ENCODE results near the gene KSR2.
"Not testable (repeated sequence)": the region's sequence is repeated elsewhere in the genome, so short reads cannot be mapped to it uniquely, and the experiment has no call there.

KSR2 gene

DNA sequence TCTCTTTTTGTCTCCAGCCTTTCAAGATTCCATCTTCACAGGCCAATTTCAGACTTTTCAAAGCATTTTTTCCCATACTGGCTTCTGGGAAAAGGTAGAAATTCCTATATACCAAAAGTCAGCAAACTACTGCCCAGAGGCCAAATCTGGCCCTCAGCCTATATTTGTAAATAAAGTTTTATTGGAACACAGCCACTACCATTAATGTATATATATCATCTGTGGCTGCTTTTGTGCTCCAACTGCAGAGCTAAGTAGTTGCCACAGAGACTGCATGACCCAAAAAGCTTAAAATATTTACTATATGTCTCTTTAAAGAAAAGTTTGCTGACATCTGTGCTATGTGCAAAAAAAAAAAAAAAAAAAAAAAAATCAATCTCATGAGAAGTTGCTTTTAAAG, 76.3 kb downstream of the KSR2 start:
- DNase-seq: no peak

DNA sequence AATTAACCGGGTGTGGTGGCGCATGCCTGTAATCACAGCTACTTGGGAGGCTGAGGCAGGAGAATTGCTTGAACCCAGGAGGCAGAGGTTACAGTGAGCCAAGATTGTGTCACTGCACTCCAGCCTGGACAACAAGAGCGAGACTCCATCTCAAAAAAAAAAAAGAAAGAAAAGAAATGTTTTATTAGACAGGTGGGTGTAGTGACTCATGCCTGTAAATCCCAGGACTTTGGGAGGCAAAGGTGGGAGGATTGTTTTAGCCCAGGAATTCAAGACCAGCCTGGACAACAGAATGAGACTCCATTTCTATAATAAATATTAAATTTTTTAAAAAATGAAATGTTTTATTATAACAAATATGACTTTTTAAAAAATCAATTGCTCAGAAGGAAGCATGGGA, 77.5 kb downstream of the KSR2 start:
- not testable (repeated sequence) for DNase-seq

DNA sequence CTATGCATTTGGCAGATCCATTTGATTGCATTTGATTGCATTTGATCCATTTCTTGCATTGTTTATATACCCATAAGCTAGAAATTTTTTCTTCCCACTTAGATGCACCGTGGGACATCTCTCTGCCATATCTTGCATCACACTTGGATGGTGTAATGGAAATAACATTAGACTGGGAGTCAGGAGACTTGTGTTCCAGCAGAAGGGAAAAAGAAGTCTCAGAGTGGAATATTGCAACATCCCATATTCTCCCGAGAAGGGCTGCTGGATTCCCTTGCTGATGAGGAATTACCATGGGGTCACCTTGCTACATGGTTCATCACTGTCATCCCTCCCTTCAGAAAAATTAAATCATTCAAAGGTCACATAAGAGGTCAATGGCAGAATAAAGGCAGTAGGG, 78.1 kb downstream of the KSR2 start:
- DNase-seq: no peak

DNA sequence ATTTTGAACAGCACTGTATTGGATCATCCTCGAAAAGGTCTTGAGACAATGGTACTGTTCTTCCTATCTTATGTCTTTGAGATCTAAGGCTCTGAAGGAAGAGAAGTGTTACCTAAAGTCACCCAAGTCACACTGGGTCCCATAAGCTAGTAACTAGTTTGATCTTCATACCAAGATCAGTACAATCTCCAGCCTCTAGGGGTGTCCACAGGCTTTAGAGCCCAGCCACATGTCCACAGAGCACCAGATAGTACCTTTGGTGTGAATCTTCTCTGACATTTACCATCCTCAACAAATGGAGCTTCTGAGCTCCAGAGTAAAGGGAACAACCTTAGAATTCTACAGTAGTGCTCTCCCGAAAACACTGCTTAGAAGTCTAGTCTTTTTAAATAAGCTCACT, 78.7 kb downstream of the KSR2 start:
- DNase-seq: no peak

DNA sequence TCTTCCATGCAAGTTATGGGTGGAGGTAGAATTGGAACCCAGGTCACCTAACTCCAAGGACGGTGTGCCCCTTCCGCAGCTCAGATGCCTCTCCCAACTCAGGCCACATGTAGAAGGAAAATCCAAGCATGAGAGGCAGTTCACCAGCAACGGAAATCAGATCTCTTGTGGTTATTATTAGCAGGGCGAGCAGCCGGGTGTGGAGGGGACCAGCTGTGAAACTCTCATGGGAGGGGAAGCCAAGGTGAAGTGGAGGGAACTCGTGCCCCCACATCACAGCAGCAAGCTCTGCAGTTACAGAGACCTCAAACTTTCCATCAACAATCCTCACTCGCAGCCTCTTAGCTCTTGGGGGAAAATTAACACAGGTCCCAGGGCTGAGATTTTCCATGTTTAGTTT, 79.7 kb downstream of the KSR2 start:
- no peak for DNase-seq

DNA sequence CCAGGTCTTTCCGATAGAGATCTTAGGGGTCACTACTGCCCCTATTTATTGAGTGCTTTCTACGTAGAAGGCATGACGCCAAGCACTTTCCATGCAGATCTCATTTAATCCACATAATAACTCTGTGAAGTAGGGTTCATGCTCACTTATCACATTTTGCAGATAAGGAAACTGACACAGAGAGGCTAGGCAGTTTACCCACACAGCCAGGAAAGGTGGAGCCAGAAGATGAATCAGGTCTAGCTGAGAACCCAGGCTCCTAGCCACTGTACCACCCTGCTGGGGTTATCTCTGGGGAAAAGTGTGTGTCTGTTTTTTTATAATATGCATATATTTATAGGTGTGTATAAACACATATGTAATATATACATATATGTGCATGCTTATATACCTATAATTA, 83.6 kb downstream of the KSR2 start:
- DNase-seq: no peak

DNA sequence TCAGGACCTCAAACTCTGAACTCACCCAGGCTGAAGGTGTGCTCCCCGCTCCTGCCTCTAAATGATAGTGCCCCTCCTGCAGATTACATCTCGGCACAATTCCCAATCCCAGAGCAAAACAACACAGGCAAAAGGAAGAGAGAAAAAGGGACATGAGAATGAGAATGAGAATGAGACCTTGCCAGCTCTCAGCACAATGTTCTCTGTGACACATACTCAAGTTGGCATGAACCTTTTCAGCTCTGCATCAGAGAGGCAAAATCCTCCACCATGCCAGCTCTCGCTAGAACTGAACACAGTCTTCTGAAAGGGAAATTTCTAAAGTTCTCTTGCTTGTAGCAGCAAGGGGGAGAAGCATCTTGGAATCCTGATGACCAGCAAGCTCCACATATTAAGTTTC, 84.6 kb downstream of the KSR2 start:
- DNase-seq: peak in 3 of 58 donors; percentile 2 to 6 (median 4)

DNA sequence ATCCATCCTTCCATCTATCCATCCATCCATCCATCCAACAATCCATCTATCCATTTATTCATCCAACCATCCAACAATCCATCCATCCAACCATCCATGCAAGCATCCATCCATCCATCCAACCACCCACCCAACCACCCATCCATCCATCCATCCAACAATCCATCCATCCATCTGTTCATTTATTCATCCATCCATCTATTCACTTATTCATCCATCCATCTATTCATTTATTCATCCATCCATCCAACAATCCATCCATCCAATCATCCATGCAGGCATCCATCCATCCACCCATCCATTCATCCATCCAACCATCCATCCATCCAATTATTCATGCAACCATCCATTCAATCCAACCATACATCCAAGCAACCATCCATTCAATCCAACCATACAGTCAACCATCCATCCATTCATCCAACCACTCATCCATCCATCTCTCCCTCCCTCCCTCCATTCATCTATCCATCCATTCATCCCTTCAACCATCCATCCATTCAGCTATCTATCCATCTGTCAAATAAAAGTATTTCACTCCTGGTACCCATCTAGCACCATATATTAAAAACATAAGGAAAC, 86.1 kb downstream of the KSR2 start:
- DNase-seq: no peak

DNA sequence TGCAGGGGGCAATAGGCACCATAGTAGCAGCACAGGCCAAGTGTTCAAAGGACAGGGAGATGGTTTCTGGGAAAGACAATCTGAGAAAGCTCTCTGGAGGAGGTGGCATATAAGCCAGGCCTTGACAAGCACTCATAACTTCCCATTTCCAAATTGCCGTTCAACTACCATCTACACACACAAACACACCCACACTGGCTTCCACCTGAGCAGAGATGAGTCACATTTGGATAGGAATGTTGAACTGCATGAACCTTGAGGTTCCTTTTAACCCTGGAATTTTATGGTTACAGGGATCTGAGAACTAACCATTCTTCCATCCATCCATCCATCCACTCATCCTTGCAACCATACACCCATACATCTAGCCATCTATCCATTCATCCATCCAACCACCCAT, 86.6 kb downstream of the KSR2 start:
- DNase-seq: no peak

DNA sequence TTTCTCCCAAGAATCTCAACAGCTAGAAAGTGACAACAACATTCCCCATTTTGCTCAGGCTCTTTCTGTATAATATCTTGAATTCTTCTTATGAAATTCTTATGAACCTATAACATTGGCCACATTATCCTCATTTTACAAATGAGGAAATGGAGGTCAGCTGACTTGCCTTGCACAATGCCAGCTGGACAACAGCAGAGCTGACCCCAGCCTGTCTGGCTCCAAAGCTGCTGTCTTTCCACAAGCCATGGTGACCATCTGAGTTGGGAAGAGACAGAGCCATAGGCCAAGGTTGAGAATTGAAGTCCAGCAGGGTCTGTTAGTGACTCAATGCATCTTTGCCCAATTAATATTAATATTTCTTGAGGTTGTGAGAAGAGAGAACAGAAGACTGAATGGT, 87.3 kb downstream of the KSR2 start:
- DNase-seq: no peak

DNA sequence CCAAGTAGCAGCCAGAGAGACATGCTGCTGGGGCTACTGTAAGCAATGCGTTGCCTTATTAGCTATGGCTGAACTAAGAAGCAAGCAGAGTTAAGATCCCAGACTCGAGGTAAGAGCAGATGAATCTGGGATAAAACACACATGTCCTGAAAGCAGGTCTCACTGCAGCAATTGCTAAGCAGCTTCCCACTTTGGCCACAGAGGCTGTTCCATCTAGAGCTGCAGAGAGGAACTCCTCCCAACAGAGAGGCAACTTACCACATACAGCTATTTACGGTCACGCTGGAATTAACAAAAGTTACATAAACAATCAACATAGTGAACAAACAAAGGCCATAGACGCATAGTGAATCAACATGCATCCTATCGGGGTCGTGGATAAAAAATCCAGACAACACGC, 90.2 kb downstream of the KSR2 start:
- no peak for DNase-seq

DNA sequence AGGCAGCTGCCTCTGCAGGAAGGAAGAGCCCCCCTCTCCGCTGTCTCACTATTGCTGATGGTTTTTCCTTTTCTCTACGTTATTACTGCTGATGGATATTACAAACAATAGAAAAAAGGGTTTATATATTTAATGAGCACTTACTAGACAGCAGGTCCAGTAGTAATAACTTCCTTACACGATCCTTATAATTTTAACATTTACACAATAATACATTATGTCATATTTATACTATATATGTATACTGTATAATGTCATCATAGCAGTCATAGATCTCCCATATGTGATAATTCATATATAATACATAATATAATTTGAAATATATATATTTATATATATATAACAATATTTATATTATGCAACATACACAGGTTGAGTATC, 92.4 kb downstream of the KSR2 start:
- no peak for DNase-seq

DNA sequence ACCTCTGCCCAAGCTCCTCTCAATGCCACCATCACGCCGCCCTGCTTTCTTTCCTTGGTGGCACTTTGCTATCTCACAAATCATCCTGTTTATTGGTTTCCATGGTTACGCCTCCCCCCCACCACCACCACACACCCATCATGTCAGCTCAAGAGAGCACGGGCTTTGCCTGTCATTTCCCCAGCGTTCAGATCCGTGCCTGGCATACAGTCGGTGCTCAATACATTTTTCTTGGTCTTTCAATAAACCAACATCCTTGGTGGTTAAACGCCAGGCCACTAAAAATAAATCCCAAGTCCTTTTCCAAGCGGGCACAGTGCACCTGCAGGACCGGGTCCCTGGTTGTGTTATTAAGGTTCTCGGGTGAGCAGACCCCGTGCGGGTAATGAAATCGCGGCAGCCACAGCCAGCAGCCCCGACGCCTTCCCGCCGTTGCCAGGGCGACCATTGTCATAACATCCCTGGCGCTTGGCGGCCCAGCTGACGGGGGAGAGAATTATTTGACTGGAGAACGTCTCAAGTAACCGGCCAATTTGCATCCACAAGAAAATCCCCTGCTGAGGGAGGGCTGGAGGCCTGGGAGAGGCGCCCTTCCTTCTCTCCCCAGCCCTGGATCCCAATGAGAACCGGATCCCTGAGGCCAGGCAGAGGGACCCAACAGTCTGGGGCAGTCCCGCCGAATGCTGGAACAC, 92.9 kb downstream of the KSR2 start:
- peak in 50 of 58 donors; percentile 5 to 73 (median 39) for DNase-seq

DNA sequence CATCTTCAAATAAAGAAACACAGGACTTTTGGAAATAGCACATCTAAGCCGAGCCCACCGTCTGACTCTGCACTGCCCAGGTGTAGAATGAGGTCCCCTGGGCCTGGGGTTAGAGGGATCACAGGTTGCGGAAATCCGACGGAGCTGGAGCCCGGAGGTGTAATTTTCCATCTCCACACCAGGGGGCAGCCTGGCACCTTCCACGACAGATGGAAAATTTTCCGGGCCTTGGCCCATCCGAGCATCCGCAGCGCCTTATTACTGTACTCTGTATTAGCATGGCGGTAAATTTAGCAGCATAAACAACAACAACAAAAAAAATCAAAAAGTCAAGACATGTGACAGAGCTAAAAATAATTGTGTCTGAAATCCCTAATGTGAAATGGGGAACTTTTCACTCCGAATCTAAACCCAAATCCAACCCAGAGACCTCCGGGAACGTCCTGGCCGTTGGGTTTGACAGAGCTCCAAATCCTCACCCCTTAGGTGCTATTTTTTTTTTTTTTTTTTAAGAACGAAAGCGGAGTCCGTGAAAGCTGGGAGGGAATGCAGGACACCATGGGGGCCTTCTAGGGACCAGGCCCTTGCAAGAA, 93.9 kb downstream of the KSR2 start:
- DNase-seq: peak in 53 of 58 donors; percentile 5 to 82 (median 45)

DNA sequence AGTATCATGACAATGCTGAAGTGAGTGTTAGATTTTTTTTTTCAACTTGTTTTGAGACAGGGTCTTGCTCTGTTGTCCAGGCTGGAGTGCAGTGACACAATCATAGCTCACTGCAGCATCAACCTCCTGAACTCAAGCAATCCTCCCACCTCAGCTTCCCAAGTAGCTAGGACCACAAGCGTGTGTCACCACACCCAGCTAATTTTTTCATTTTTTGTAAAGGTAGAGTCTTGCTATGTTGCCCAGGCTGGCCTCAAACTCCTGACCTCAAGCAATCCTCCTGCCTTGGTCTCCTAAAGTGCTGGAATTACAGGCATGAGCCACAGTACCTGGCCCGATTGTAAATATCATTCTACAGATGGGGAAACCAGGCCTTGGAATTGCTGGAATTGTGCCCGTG, 94.6 kb downstream of the KSR2 start:
- DNase-seq: not testable (repeated sequence)

DNA sequence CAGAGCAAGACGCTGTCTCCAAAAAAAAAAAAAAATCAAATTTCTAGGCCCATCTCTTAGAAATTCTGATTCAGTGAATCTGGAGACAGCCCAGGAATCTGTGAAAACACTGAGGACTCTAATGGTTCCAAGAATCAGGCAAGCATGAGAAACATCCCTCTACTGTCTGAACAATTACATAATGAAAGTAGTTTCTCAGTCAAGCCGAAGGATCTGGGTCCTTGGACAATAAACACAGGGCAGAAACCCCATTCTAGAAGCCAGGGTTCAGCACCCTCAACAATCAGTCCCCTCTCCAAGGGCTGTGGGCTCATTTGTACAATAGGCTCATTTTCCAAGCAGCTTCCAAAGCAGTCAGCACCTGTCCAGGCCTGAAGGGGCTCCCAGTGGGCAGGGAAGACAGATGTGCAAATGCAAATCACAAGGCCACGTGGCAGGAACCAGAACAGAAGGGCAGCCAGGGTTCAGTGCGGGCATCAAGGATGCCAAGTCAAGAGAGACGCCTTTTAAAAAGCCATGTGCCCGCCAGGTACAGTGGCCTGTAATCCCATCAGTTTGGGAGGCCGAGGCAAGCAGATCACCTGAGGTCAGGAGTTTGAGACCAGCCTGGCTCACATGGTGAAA, 96.1 kb downstream of the KSR2 start:
- DNase-seq: peak in 18 of 58 donors; percentile 6 to 49 (median 16)

DNA sequence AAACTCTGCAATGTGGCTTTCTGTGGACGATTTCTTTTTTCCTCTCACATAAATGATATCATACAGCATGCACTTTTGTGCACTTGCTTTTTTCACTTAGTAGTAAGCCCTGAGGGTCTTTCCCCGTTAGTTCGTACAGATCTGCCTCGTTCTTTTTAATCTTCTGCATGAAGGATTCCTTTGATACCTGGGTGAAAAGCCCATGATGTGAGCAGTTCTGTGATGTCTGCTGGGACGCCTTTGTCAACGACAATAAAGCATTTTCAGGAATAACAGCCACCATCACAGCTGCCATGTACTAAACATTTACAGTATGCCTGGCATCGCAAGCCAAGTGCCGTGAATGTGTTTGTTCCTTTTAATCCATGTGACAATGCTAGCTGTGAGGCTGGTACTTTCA, 99.2 kb downstream of the KSR2 start:
- no peak for DNase-seq

DNA sequence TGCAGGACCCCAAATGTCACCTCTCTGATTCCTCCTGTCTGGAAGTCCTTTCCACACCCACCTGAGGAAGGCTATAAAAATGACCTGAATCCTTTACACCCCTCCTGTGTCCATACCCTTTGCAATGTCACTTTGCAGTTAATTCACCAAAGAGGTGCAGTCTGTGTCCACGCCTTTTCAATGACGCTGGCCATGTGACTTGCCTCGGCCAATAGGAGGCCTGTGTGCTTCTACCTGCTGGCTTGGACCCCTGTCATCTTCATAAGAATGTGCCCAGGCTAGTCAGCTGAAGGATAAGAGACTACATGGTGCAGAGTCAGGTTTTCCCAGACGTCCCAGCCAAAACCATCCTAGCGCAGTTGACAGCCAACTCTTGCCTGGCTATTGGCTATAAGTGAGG, 101.4 kb downstream of the KSR2 start:
- DNase-seq: no peak

DNA sequence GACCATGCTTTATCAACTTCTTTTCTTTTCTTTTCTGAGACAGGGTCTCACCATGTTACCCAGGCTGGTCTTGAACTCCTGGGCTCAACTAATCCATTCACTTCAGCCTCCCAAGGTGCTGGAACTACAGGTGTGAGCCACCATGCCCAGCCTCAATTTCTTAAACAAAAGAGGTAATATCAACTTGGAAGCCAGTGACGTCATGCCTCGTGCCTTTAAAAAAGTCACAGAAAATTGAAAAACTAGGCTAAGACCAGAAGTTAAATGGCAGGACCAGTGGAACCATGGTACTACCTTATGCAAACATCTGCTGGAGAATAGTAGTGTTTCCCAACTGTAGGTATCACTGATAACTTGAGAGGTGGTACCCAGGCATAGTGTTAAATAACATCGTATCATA, 103.3 kb downstream of the KSR2 start:
- no peak for DNase-seq

DNA sequence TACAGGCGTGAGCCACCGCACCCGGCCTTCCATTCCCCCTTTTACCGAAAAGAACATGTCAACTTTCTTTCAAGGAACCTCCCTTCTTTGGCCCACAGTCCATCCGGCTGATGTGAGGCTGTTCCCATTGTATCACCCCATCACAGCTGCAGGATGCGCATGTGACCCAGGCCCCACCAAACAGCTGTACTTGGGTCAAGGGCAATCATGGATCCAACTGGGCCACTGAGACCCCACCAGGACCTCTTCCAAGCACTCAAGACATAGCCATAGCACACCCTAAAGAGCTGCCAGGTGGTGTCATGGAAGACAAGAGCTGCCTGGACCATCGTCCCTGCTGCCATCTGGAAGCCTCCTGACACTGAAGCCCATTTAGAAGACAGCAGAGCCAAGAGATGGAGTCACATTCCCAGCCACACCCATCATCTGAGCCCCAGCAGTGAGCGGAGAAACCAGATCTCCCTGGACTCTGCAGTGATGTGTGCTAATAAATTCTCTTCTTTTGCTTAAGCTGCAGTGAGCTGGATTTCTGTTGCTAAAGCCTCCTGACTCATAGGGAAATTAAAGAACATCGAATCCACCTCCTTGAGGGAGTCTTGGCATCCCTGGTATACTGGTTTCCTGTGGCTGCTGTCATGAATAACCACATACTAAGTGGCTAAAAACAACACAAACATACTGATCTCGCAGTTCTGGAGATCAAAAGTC, 105.6 kb downstream of the KSR2 start:
- DNase-seq: no peak

DNA sequence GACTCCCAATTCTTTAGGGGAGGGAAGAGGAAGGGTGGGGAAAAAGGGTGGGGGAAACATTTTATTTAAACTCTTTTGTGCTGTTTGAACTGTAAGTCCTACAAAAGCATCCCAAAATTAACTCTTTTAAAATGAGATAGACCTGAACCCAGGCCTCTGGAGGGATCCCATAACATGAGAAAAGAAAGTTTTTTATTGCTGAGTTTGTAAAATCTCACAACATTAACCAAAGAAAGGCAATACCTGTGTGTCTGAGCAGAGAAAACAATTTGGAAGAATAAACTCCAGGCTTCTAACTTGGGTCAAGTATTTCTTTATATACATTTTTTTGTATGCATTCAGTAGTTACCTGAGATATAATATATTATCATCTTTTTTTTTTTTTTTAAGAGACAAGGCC, 107.1 kb downstream of the KSR2 start:
- DNase-seq: no peak

DNA sequence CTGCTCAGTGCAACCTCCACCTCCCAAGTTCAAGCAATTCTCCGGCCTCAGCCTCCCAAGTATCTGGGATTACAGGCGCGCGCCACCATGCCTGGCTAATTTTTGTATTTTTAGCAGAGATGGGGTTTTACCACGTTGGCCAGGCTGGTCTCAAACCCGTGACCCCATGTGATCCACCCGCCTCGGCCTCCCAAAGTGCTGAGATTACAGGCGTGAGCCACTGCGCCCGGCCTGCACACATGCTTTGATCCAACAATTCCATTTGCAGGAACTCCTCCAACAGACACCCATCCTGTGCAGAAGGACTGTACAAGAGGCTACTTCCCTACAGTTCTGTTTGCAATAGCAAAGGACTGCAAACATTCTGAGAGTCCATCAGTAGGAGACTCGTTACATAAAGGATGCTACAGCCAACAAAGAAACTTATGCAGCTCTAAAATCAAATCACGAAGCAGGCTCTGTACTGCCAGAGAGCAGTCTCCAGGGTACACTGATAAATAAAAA, 108.0 kb downstream of the KSR2 start:
- not testable (repeated sequence) for DNase-seq

All from anterior cingulate cortex (tissue), 58 donors.